Endothelial cell of umbilical vein (primary cell): Measurements from ENCODE around the gene KCTD6.

ENCODE experiments used
- GATA2 ChIP-seq: IDR thresholded peaks from 2 replicates; pipeline ENCODE4 v1.7.0; 2011; ENCODE audit warnings: low read depth, mild to moderate bottlenecking, moderate library complexity, mixed read lengths, low read length; ENCODE audit not compliant: insufficient read length, insufficient read depth
- POLR2A ChIP-seq: IDR thresholded peaks from 2 replicates; pipeline ENCODE4 v1.6.1; 2012; ENCODE audit warnings: low read depth, mild to moderate bottlenecking, control low read depth, low read length
- TF ChIP-seq, protein P1 (sequence below), 2 donors: IDR thresholded peaks; 1 replicate in 1 of 2; 2 replicates in 1 of 2; pipeline ENCODE4 v1.5.1; 2011; ENCODE audit warnings: low read length in 2 of 2, mild to moderate bottlenecking in 2 of 2, moderate library complexity in 2 of 2, control low read depth in 1 of 2, inconsistent platforms in 1 of 2, low read depth in 1 of 2; ENCODE audit not compliant: insufficient read depth in 1 of 2; ENCODE audit errors: extremely low read depth in 1 of 2

DNA sequence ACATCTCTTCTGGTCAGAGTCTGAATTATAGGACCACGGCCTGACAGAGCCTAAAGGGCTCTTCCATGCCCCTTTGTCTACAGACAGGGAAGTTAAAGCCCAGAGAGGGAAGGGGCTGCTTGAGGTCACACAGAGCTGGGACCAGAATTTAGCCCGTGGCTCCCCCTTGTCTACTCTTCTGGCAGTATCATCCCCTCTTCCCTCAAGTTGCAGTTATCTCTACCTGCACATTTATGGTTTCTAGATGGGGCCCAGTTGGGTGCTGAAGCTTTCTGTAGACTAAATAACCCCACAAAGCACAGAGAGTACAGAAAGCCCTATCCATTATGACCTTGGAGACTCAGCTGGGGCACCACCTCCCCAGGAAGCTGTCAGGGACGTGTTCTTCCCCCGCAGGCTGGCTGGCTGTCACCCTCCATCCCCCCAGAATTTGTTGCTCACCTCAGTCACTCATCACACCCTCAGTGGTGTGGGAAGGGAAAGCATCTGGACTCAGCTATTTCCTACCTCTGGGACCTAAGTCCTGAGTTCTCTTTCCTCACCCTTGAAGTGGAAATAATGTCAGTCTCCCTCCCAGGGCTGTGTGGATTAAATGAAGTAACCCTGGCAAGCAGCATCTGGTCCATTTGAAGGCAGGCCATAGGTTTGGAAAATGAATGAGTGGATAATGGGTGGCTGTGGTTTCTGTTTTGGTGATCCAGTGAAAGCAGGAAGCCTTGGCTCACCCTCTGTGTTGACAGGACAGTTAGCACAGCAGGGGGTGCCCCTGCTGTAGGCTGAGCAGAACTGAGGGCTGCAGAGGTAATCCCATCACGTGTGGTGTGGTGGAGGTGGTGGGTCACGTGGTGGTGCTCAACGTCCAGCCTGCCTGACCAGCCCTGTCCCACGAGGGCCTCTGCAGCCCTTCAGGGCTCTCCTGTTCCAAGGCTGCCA is 28.8 kb downstream of the KCTD6 start:
- TF ChIP-seq, protein P1, sequence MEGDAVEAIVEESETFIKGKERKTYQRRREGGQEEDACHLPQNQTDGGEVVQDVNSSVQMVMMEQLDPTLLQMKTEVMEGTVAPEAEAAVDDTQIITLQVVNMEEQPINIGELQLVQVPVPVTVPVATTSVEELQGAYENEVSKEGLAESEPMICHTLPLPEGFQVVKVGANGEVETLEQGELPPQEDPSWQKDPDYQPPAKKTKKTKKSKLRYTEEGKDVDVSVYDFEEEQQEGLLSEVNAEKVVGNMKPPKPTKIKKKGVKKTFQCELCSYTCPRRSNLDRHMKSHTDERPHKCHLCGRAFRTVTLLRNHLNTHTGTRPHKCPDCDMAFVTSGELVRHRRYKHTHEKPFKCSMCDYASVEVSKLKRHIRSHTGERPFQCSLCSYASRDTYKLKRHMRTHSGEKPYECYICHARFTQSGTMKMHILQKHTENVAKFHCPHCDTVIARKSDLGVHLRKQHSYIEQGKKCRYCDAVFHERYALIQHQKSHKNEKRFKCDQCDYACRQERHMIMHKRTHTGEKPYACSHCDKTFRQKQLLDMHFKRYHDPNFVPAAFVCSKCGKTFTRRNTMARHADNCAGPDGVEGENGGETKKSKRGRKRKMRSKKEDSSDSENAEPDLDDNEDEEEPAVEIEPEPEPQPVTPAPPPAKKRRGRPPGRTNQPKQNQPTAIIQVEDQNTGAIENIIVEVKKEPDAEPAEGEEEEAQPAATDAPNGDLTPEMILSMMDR (IDR thresholded peaks at IDR 0.05; ENCODE audit: extremely low read depth in 1 of 2, insufficient read depth in 1 of 2, low read depth in 1 of 2, low read length in 2 of 2): no peak
- no peak for TF ChIP-seq POLR2A
- TF ChIP-seq GATA2: no peak
